GM23338 (cell line): Measurements from ENCODE around the gene ZNF595. TPM values are rescaled to one million over a fixed set of nuclear protein-coding genes. Genes with fewer than 3 reads are reported as not detected.
"Not testable (repeated sequence)": the region's sequence is repeated elsewhere in the genome, so short reads cannot be mapped to it uniquely, and the experiment has no call there.

Source experiments
- ATAC-seq: fragments of 200-7000 bp; cut with Tn5 transposase; 3 replicates; pipeline ENCODE4 v1.9.1; 2020
- DNase-seq: peaks from one replicate; pipeline ENCODE4 v3.0.0-alpha.2; 2015; ENCODE audit warnings: low spot score
- H2AFZ ChIP-seq: fragments of 200-600 bp; sonication (generic); 2 replicates; pipeline ENCODE4 v1.8.0; 2016; ENCODE audit warnings: antibody characterized with exemption, mild to moderate bottlenecking, moderate library complexity
- H3F3A ChIP-seq: fragments of 200-600 bp; sonication (generic); replicated peaks from 2 replicates; pipeline ENCODE4 v1.8.0; 2017; ENCODE audit warnings: antibody characterized with exemption, mixed run types, low read depth
- H3K27ac ChIP-seq: fragments of 200-600 bp; sonication (generic); 2 replicates; pipeline ENCODE4 v1.6.1; 2016; ENCODE audit warnings: low read depth
- H3K27me3 ChIP-seq: fragments of 200-600 bp; sonication (generic); 2 replicates; pipeline ENCODE4 v1.8.0; 2016; ENCODE audit warnings: mild to moderate bottlenecking, mixed run types, moderate library complexity; ENCODE audit not compliant: insufficient read depth
- H3K36me3 ChIP-seq: fragments of 200-600 bp; sonication (generic); 2 replicates; pipeline ENCODE4 v1.8.0; 2016; ENCODE audit warnings: mild to moderate bottlenecking; ENCODE audit not compliant: insufficient read depth
- H3K4me1 ChIP-seq: fragments of 200-600 bp; sonication (generic); 2 replicates; pipeline ENCODE4 v1.8.0; 2016; ENCODE audit warnings: mild to moderate bottlenecking, moderate library complexity; ENCODE audit not compliant: insufficient read depth
- H3K4me2 ChIP-seq: fragments of 200-600 bp; sonication (generic); 2 replicates; pipeline ENCODE4 v1.7.1; 2017; ENCODE audit warnings: mixed run types
- H3K4me3 ChIP-seq: fragments of 200-600 bp; sonication (generic); 2 replicates; pipeline ENCODE4 v1.6.1; 2016; ENCODE audit warnings: mixed run types
- H3K79me2 ChIP-seq: fragments of 200-600 bp; sonication (generic); replicated peaks from 2 replicates; pipeline ENCODE4 v1.8.0; 2017; ENCODE audit warnings: mild to moderate bottlenecking; ENCODE audit not compliant: insufficient read depth
- H3K9me2 ChIP-seq: fragments of 200-600 bp; sonication (generic); 2 replicates; pipeline ENCODE4 v1.8.0; 2017; ENCODE audit not compliant: insufficient read depth
- H4K20me1 ChIP-seq: fragments of 200-600 bp; sonication (generic); replicated peaks from 2 replicates; pipeline ENCODE4 v1.8.0; 2017; ENCODE audit warnings: mild to moderate bottlenecking; ENCODE audit not compliant: insufficient read depth
- H3K27ac Mint-ChIP-seq: 2 replicates; pipeline ENCODE4 v1.8.0; 2020; ENCODE audit warnings: inconsistent platforms, mild to moderate bottlenecking, moderate library complexity, mixed read lengths
- H3K27me3 Mint-ChIP-seq: 3 replicates; pipeline ENCODE4 v1.8.0; 2022; ENCODE audit warnings: low read depth, mild to moderate bottlenecking, moderate library complexity, mixed read lengths, inconsistent platforms; ENCODE audit not compliant: insufficient read depth, poor library complexity
- H3K36me3 Mint-ChIP-seq: 3 replicates; pipeline ENCODE4 v1.8.0; 2021; ENCODE audit warnings: low read depth, mild to moderate bottlenecking, inconsistent platforms, moderate library complexity, mixed read lengths
- H3K4me1 Mint-ChIP-seq: 3 replicates; pipeline ENCODE4 v1.8.0; 2020; ENCODE audit warnings: mild to moderate bottlenecking, inconsistent platforms, mixed read lengths
- H3K4me3 Mint-ChIP-seq: 3 replicates; pipeline ENCODE4 v1.8.0; 2021; ENCODE audit warnings: moderate library complexity, mild to moderate bottlenecking, inconsistent platforms, mixed read lengths
- H3K9me3 Mint-ChIP-seq: 3 replicates; pipeline ENCODE4 v1.8.0; 2020; ENCODE audit warnings: moderate library complexity, mild to moderate bottlenecking, inconsistent platforms, mixed read lengths
- POLR2AphosphoS5 ChIP-seq: IDR thresholded peaks from 2 replicates; pipeline ENCODE4 v1.6.1; 2016; ENCODE audit warnings: antibody characterized with exemption, low read depth
- long read RNA-seq: library from polyadenylated mRNA; unstranded; transcript quantifications from one replicate; pipeline ENCODE4 v2.0.0, GENCODE V29; 2020; ENCODE audit not compliant: unreplicated experiment
- polyA plus RNA-seq: library from polyadenylated mRNA; unstranded; fragments of >200 nt; fragmentation: Nextera tagmentation; extraction: Ambion mirVana; gene quantifications from 2 replicates; pipeline ENCODE4 v1.2.1, GENCODE V29; 2016
- total RNA-seq: library from RNA; depleted of rRNA; stranded (reverse); fragments of >200 nt; shearing (Covaris generic); gene quantifications from 2 replicates; pipeline ENCODE4 v1.2.3, GENCODE V29; 2014; rRNA removed

The ZNF595 gene
- 31.7 and 32.2 TPM in 2 replicates for total RNA-seq
- 15.6 and 23.2 TPM in 2 replicates for polyA plus RNA-seq
- long read RNA-seq, transcript ZNF595-205 (4 exons, 2,911 nt) = major isoform, 14 of 20 reads
- long read RNA-seq, partial matches to known transcripts = 0 of 20 reads
- long read RNA-seq, other reads (novel, unspliced or antisense) = 3 of 20 reads

DNA sequence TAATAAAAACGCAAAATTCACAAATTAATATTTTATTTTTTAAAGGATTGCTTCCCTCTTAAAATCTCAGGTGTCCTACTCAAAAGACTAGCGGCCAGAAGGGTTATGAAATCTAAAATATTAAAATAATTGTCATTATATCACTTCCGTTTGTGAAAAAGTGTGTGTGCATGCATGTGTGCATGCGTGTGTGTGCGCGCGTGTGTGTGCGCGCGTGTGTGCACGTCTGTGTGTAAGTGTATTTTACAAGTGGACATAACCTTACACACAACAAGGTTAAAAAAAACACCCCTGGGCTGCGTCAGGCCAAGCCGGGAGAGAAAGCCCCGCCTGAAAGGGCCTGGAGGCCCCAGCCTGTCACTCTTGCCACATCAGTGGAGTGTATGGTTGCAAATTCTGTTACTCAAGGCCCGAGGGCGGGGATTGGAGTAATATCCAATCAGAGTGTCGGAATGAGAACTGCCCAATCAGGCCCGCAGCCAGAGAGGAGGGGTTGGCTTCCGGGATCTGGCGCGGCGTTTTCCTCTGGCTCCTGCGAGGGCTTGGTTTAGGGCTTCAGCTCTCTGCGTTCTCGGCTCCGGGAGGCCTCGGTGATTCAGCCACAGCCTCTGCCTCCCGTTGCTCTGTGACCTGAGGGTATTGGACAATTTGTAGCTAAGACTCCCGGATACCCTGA lies at the start of gene ZNF595:
ZNF595 (plus strand) TSS at position 518 of the 676 bp plus-strand sequence. CDS start 168 bp downstream, outside the sequence.
- peaks cover 13% of the 10 kb centered on the region for H3K9me3 Mint-ChIP-seq
- H3K36me3 ChIP-seq, H3K79me2 ChIP-seq, H3F3A ChIP-seq, DNase-seq, H3K36me3 Mint-ChIP-seq, H3K9me2 ChIP-seq, H4K20me1 ChIP-seq, H3K4me1 Mint-ChIP-seq, H3K27ac ChIP-seq, H2AFZ ChIP-seq, H3K4me1 ChIP-seq, H3K27me3 Mint-ChIP-seq, H3K27me3 ChIP-seq, H3K27ac Mint-ChIP-seq, H3K4me3 Mint-ChIP-seq: not testable (repeated sequence)
- Histone ChIP-seq H3K4me2 (0 out of 2 replicates have a peak within 1 kb of the TSS, but pooled peaks have one; percentile 51), H3K4me3 (peak within 1 kb of the TSS; percentile 50; the same call in 1 of the 2 replicates)
- TF ChIP-seq POLR2AphosphoS5 = peak; percentile 63
- peak; percentile 96 for ATAC-seq

DNA sequence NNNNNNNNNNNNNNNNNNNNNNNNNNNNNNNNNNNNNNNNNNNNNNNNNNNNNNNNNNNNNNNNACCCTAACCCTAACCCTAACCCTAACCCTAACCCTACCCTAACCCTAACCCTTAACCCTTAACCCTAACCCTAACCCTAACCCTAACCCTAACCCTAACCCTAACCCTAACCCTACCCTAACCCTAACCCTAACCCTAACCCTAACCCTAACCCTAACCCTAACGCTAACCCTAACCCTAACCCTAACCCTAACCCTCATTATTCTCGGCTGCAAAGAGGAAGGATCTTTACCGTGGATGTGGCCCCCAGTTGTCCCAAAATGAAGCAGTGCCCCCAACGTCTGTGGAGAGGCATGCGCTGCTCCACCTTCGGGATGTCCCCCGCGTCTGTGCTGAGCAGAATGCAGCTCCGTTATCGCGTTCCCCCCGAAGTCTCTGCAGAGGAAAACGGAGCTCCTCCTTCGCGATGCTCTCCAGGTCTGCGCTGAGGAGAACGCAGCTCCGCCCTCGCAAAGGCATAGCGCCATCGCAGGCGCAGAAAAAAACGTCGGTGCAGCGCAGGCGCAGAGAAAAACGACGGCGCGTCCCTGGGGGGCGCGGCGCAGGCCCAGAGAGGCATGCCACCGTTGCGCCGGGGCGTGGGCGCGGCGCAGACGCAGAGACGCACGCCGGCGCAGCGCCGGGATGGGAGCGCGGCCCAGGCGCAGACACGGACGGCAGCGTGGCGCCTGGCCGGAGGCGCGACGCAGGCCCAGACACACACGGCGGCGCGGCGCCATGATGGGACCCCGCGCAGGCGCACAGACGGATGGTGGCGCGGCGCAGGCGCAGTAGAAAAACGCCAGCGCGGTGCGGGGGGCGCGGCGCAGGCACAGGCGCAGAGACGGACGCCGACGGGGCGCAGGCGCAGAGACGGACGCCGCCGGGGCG lies 42.9 kb upstream of the ZNF595 start:
- not testable (repeated sequence) for H3K9me2 ChIP-seq, H4K20me1 ChIP-seq, H3K4me1 ChIP-seq, H3F3A ChIP-seq, H3K79me2 ChIP-seq, H2AFZ ChIP-seq, H3K4me3 ChIP-seq, H3K27ac ChIP-seq, H3K4me3 Mint-ChIP-seq, H3K4me2 ChIP-seq, ATAC-seq, H3K27ac Mint-ChIP-seq, H3K36me3 Mint-ChIP-seq, H3K27me3 Mint-ChIP-seq, H3K27me3 ChIP-seq, H3K4me1 Mint-ChIP-seq, H3K36me3 ChIP-seq
- H3K9me3 Mint-ChIP-seq = peaks cover 15% of the 10 kb centered on the region; the same call in 2 of the 3 replicates
- DNase-seq = peak; percentile 2

DNA sequence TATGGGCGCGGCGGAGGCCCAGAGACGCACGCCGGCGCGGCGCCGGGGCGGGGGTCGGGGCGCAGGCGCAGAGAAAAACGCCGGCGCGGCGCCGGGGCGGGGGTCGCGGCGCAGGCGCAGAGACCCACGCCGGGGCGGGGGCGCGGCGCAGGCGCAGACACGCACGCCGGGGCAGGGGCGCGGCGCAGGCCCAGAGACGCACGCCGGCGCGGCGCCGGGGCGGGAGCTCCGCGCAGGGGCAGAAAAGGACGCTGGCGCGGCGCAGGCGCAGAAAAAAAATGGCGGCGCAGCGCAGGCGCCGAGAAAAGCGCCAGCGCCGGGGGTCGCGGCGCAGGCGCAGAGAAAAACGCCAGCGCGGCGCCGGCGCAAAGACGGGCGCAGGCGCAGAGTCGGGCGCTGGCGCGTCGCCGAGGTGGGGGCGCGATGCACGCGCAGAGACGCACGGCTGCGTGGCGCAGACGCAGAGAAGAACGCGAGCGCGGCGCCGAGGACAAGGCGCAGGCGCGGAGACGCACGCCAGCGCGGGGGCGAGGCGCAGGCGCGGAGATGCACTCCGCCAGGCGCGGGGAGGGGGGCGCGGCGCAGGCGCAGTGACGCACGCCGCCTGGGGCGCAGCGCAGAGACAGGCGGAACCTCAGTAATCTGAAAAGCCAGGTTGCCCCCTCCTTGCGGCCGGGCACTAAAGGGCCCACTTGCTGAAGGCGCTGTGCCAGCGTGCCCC lies 41.9 kb upstream of the ZNF595 start:
- H3K36me3 Mint-ChIP-seq, ATAC-seq, H4K20me1 ChIP-seq, H3K27ac Mint-ChIP-seq, H3K4me1 ChIP-seq, H3K4me2 ChIP-seq, H3K27me3 Mint-ChIP-seq, DNase-seq, H3K4me1 Mint-ChIP-seq, H3K4me3 Mint-ChIP-seq, H3K4me3 ChIP-seq, H3F3A ChIP-seq, H3K9me2 ChIP-seq, H3K79me2 ChIP-seq, H3K27me3 ChIP-seq, H3K36me3 ChIP-seq, H2AFZ ChIP-seq, H3K27ac ChIP-seq: not testable (repeated sequence)
- H3K9me3 Mint-ChIP-seq = peaks cover 15% of the 10 kb centered on the region; the same call in 2 of the 3 replicates
